ENCODE data around the gene COPS2.
"Not testable (repeated sequence)": the region's sequence is repeated elsewhere in the genome, so short reads cannot be mapped to it uniquely, and the experiment has no call there.

The COPS2 gene

DNA sequence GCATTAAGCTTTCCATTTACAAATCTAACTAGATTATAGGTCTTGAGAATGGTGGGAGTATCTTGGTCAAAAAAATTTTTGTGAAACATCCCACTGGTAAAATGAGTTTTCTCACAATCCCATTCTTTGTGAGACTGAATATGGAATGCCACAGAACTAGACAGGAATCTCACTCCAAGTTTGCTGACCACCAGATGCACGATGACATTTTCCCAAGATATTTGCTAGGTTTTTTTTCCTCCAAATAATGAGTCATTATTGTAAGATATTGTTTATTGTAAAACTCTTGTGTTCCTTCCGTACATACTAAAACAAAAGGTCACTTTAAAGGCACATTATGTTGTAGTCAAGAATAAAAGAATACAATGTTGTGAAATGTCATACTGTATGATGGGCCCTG, 53.9 kb downstream of the COPS2 start:
- no peak for DNase-seq

DNA sequence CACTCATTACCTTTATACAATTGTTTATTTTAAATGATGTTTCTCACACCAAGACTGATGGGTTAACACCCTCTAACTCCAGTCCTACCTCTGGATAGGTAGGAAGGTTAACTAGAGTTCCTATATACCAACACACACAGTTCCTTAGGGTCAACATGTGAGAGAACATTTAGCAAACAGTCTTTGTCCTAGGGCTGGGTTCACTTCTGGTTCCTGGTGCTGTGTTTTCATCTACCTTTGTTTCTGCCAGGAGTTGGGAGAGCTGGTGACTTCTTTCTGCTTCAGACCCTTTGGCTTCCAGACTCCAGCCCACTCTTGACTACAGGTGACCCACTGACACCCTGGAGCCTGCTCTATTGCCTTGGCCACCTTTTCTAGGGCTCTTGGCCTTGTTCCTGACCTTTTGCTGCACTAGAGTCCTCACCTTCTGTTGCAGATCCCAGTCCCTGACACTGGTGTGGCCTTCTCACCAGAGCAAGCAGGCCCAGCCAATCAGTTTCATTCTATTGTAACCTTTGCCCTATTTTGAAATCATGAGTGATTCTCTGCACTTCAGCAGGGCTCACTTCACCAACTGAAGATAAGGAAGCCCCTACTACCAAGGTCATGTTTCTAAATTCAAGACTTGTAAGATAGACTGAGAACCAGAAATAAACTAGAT, 59.2 kb downstream of the COPS2 start:
- no peak for DNase-seq

DNA sequence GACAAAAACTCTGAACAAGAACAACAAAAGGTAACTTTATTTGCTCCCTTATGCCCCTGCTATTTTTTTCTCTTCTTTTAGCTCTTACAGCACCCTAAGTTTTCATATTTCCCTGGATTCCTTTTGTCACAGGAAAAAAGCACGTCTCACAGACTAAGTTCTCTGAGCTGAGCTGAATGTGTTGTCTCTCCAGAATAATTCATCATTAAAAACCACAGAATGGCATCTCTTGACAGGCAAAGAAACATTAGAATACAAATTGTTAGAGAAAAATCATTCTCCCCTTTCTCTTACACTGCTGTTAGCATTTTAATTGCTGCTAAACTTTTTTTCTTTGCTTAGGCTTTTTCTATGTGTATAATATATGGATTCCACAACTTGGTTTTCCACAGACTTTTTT, 60.5 kb downstream of the COPS2 start:
- no peak for DNase-seq

DNA sequence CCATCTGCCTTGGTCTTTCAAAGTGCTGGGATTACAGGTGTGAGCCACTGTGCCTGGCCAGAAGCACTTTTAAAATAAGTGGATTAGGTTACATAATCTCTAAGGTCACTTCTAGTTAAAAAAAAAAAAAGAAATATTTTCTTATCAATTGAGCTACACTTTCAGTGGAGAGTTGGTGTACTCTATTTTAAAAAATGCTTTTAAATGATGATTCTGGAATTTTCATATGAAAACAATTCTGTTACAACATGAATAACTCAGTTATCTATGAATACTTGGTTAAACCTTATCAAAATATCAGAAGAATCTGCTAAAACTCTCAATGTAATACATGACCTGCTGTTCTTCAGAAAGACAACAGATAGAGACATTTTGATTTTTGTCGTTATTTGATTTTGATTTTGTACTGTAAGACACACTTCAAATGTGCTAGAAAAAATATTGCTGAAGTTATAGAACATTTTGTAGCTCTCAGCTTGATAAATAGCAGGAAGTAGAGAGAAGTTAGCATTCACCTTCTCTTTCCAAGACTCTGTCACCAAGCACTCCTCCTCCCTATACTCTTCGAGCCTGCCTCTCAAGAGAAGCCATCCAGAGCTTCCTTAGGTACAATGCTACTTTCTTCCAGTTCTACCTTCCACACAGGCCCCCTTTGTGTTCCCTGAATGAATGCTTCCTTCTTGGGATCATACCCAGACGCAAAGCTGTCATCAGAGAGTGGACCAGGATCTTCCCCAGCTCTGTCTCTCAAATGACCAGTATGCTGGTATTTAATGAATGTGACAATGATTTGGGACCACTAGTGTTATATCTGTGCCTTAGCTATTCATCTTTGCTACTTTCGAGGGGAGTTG, 61.9 kb downstream of the COPS2 start:
- no peak for DNase-seq

DNA sequence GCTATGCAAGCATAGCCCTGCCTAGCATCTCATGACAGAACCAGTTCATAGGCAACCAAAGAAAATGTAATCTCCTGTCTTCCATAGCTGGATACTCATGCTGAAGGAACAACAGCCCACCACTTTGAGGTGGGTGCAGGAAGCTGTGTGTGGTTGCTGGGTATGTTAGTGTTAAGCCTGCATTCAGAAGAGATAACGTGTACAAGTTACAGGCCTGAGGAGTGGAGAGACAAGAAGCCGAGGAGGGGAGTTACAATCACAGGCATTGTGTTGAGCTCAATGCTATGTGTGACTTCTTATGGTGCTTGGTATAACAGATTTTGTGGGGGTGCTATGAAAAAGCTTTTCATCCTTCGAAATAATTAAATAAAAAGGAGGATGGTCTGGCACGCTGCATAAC, 66.4 kb downstream of the COPS2 start:
- no peak for DNase-seq

DNA sequence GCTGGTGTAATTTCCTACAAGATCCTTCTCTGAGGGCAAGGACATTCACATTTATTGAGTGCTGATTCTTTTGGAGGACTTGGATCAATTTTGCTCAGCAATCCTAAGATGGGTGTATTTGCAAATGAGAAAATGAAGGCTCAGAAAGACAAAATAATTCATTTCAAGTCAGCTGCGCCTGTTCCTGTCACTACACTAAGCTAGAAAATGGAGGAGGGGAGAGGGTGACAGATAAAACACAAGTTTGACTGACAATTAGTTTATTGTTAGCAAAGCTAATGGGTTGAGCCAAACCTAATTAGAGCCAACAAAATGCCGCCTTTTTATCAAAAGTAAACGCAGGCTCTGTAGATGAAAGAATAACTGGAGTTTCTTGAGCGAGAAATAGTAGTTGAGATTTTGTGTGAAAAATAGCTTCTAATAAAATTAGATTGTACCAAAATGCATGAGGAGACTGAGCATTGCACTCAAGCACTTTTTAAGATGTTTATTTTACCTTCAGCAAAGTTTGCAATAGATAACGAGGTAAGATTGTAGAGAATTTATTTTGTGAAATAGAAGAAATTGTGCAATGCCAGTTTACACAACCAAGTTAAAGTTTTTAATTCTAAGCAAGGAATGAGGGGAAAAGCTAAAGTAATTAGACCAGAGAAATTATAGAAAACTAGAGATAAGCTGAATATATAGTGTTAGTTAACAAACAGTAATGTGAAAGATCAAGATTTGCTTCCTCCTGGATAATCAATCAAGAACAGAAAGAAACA, 69.5 kb downstream of the COPS2 start:
- no peak for DNase-seq

DNA sequence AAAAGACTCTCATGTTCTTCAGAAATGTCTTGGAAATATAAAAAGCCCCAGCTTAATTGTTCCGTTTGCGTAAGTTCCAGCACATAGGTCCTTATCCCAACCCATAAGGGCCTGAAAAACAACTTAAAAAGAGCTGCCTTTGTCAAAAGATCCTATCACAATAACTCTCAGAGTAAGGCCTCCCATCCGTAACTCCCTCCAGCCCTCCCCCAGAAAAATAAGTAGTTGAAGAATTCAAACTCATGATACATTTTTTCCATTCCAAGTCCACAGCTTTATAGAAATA, 71.2 kb downstream of the COPS2 start:
- no peak for DNase-seq

DNA sequence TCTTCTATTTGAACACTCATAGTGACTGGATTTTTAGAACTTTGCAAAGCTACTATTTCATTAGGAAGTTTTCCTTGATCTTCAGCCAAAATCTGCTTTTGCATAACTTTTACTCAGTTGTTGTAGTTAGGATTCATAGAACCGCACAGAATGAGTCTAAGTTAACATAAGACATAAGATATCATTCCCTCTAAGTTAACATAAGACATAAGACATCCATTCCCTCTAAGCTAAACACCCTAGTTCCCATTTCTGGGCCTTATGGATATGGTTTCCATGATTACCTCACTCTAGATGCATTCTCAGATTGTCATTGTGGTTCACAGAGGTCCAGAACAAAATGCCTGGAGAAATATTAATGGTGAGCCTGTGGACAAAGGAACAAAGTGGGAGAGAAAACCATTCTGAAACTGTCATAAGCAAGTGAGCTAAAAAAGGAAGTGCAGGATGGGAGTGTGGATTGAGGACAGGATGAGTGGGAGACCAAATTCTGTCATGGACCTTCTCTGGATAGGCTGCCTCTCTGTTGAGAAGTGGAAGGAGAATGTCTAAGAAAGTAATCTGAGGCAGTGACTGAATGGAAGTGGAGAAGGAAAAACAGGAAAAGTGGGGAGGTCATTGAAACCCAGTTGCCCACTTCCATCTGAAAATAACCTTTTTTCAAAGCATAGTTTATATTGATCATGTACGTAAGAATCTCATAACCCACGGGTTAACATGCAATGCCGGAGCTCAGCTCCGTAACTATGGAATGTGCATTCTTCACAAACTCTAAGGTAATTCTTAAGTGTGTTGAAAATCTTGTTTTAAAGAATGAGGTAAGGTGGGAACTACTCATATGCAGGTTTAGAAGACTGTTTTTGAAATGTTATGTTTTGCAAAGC, 71.8 kb downstream of the COPS2 start:
- no peak for DNase-seq

DNA sequence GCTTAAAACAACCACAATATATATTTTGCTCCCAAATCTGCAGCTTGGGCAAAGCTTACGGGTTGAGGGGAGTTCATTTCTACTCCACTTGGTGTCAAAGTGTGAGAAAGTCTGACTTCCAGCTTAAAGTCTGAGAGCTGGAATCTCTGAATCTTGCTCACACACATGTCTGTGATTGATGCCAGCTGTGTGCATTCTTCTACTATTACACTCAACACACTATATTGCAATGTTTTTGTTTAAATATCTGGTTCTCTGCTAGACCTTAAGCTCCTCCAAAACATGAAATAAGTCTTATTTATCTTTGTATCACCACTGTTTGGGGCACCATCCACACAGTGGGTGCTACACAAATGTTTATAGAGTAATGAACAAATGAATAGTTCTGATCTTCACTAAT, 72.4 kb downstream of the COPS2 start:
- DNase-seq = no peak

DNA sequence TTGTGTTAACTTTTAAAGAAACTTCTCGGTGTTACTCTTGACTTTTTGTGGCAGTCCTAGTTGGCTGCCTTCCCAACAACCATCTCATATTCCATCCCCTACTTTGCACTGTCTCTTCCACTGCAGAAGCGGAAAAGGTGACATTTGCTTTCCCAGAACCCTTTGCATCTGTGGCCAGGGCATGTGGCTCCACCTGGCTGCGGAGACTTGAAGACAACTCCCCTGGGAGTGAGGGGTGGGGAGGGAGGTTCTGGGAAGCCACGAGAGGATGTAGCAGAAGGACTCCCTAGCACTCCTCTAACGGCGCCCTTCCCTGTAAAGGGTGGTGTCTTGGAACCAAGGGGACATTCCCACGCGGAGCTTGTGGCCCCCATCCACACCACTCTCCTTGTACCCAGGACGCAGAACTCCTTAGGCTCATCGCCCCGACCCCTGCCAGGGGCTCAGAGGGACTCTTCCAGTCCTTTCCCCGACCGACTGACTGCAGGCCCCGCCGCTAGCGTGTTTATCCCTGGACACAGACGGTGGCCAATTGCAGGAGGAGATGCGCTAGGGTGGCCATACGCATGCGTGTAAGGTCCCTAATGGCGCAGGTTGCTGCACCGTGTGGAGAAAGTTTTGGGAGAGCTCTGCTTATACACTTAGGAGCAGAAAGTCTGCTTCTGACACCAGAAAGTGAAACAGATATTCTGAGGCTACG, 75.9 kb downstream of the COPS2 start:
- DNase-seq = no peak

DNA sequence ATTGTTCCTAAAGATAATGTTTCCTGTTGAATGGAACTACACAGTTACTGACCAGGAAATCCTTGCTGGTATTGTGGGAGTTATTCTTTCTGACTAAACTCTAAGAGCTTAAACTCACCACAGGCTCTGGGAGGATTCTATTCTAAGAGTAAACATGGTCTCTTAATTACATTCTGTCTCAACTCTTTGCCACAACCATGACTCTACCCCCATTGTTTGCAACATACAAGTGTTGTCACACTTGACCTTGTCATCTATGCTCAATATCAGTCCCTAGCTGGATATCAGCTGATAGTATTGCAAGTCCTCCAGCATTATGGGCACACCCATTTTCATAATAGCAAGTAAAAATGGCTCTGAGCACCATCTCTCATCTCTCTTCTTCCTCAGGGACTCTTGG, 79.5 kb downstream of the COPS2 start:
- no peak for DNase-seq

DNA sequence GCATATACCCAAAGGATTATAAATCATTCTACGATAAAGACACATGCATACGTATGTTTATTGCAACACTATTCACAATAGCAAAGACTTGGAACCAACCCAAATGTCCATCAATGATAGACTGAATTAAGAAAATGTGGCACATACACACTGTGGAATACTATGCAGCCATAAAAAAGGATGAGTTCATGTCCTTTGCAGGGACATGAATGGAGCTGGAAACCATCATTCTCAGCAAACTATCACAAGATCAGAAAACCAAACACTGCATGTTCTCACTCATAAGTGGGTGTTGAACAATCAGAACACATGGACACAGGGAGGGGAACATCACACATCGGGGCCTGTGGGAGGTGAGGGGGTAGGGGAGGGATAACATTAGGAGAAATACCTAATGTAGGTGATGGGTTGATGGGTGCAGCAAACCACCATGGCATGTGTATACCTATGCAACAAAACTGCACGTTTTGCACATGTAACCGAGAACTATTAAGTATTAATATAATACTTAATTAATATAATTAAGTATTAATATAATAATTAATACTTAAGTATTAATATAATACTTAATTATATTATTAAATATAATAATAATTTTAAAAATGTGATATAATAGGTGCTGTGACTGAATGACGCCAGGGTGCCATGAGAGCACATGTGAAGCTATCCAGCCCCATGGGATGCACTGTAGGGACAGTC, 80.7 kb downstream of the COPS2 start:
- DNase-seq = not testable (repeated sequence)
